H1 (cell line): Measurements from ENCODE around the gene PLCB4. TPM values are rescaled to one million over a fixed set of nuclear protein-coding genes. Genes with fewer than 3 reads are reported as not detected.

Experiments used
- CTCF ChIA-PET: fragments of 300-600 bp; sonication (Branson Sonifier 250); formaldehyde crosslinking; loops from one replicate; lab custom pipeline; 2021; ENCODE audit not compliant: partially characterized antibody; lab: Charles Lee
- POLR2A ChIA-PET: fragments of 300-600 bp; sonication (Branson Sonifier 250); formaldehyde crosslinking; loops from one replicate; lab custom pipeline; 2021; ENCODE audit warnings: inconsistent platforms; ENCODE audit not compliant: partially characterized antibody; lab: Charles Lee
- DNase-seq, 2 experiments: peaks; one replicate each; pipeline versions ENCODE4 v3.0.0 to v3.0.0-alpha.2; 2010 to 2022; ENCODE audit warnings: low spot score in 2 of 2, low read depth in 1 of 2, mixed read lengths in 1 of 2
- FAIRE-seq: peaks from 2 replicates; lab custom pipeline; 2011; peaks lifted over from hg19 to GRCh38; lab: Jason Lieb, UNC
- H2AFZ ChIP-seq: 2 replicates; pipeline ENCODE4 v1.8.1; 2012; ENCODE audit warnings: low read length, inconsistent platforms
- H2AK5ac ChIP-seq: 2 replicates; pipeline ENCODE4 v1.6.1; 2013; ENCODE audit warnings: low read depth, low read length
- H2BK120ac ChIP-seq: replicated peaks from 2 replicates; pipeline ENCODE3; 2013; ENCODE audit warnings: low read depth, low read length, inconsistent platforms
- H2BK12ac ChIP-seq: 2 replicates; pipeline ENCODE4 v1.6.1; 2013; ENCODE audit warnings: low read depth, low read length
- H2BK15ac ChIP-seq: 2 replicates; pipeline ENCODE4 v1.6.1; 2013; ENCODE audit warnings: low read length
- H2BK20ac ChIP-seq: 2 replicates; pipeline ENCODE4 v1.6.1; 2013; ENCODE audit warnings: low read length
- H2BK5ac ChIP-seq: 2 replicates; pipeline ENCODE4 v1.6.1; 2013; ENCODE audit warnings: low read depth, low read length
- H3K14ac ChIP-seq: 2 replicates; pipeline ENCODE4 v1.6.1; 2013; ENCODE audit warnings: inconsistent platforms; ENCODE audit not compliant: insufficient read length
- H3K18ac ChIP-seq: 2 replicates; pipeline ENCODE4 v1.6.1; 2013; ENCODE audit warnings: low read length; ENCODE audit errors: extremely low read depth
- H3K23ac ChIP-seq: 2 replicates; pipeline ENCODE4 v1.6.1; 2013; ENCODE audit warnings: inconsistent platforms; ENCODE audit not compliant: insufficient read length
- H3K23me2 ChIP-seq: 2 replicates; pipeline ENCODE4 v1.6.1; 2013; ENCODE audit warnings: low read depth, low read length
- H3K27ac ChIP-seq: 2 replicates; pipeline ENCODE4 v1.6.1; 2011; ENCODE audit warnings: low read depth, low read length, inconsistent platforms
- H3K27me3 ChIP-seq, 4 experiments: replicated peaks in 1 of 4; 1 replicate in 1 of 4; 2 replicates in 3 of 4; pipeline versions ENCODE4 v1.6.1 to v1.8.1; 2011 to 2013; ENCODE audit warnings: low read length in 3 of 4, mild to moderate bottlenecking in 3 of 4, inconsistent platforms in 2 of 4, mixed read lengths in 2 of 4, moderate library complexity in 1 of 4; ENCODE audit not compliant: control insufficient read depth in 3 of 4, insufficient read depth in 3 of 4; ENCODE audit errors: extremely low read depth in 1 of 4
- H3K36me3 ChIP-seq, 4 experiments: 2 replicates each; pipeline versions ENCODE4 v1.6.1 to v1.8.1; 2011 to 2013; ENCODE audit warnings: mild to moderate bottlenecking in 4 of 4, low read length in 3 of 4, moderate library complexity in 2 of 4, control low read depth in 1 of 4, inconsistent platforms in 1 of 4; ENCODE audit not compliant: insufficient read depth in 4 of 4, control insufficient read depth in 2 of 4
- H3K4ac ChIP-seq: replicated peaks from 2 replicates; pipeline ENCODE3; 2013; ENCODE audit warnings: low read length, low read depth, mixed read lengths, inconsistent platforms; ENCODE audit not compliant: insufficient read length
- H3K4me1 ChIP-seq, 4 experiments: replicated peaks in 1 of 4; 1 replicate in 1 of 4; 2 replicates in 3 of 4; pipeline versions ENCODE4 v1.6.1 to v1.8.1; 2011 to 2013; ENCODE audit warnings: low read length in 3 of 4, inconsistent platforms in 2 of 4, mixed read lengths in 1 of 4; ENCODE audit not compliant: insufficient read depth in 4 of 4, control insufficient read depth in 3 of 4
- H3K4me2 ChIP-seq, 2 experiments: 2 replicates each; pipeline versions ENCODE4 v1.6.1 to v1.8.1; 2011 to 2013; ENCODE audit warnings: low read depth in 2 of 2, low read length in 2 of 2, control low read depth in 1 of 2, inconsistent platforms in 1 of 2, mild to moderate bottlenecking in 1 of 2; ENCODE audit not compliant: insufficient read depth in 1 of 2
- H3K4me3 ChIP-seq, 4 experiments: fragments of 200-600, 300-600 bp in 1 of 4; sonication (generic), shearing (Covaris generic), sonication (Bioruptor Twin) in 1 of 4; 2 replicates each; pipeline versions ENCODE4 v1.5.1 to v1.8.1; 2011 to 2016; ENCODE audit warnings: low read length in 4 of 4, low read depth in 3 of 4, control low read depth in 2 of 4, inconsistent platforms in 2 of 4, mild to moderate bottlenecking in 2 of 4, mixed read lengths in 1 of 4, moderate library complexity in 1 of 4; ENCODE audit not compliant: insufficient read depth in 2 of 4; ENCODE audit errors: extremely low read depth in 1 of 4
- H3K56ac ChIP-seq: replicated peaks from 2 replicates; pipeline ENCODE3; 2013; ENCODE audit warnings: low read depth, mild to moderate bottlenecking, mixed read lengths, low read length, inconsistent platforms; ENCODE audit not compliant: insufficient read length
- H3K79me1 ChIP-seq: 2 replicates; pipeline ENCODE4 v1.6.1; 2013; ENCODE audit warnings: low read depth, low read length, control low read depth
- H3K79me2 ChIP-seq, 2 experiments: 2 replicates each; pipeline versions ENCODE4 v1.6.1 to v1.8.1; 2012 to 2013; ENCODE audit warnings: low read length in 2 of 2, mild to moderate bottlenecking in 2 of 2, inconsistent platforms in 1 of 2; ENCODE audit not compliant: insufficient read depth in 2 of 2, control insufficient read depth in 1 of 2
- H3K9ac ChIP-seq, 4 experiments: replicated peaks in 1 of 4; 1 replicate in 1 of 4; 2 replicates in 3 of 4; pipeline versions ENCODE4 v1.6.1 to v1.8.1; 2011 to 2013; ENCODE audit warnings: low read depth in 3 of 4, low read length in 3 of 4, control low read depth in 2 of 4, mild to moderate bottlenecking in 2 of 4, moderate library complexity in 2 of 4, inconsistent platforms in 1 of 4; ENCODE audit errors: extremely low read depth in 1 of 4
- H3K9me3 ChIP-seq, 2 experiments: 2 replicates each; pipeline versions ENCODE4 v1.6.1 to v1.8.1; 2012 to 2013; ENCODE audit warnings: mild to moderate bottlenecking in 2 of 2, moderate library complexity in 2 of 2, control low read depth in 1 of 2, inconsistent platforms in 1 of 2, low read depth in 1 of 2, low read length in 1 of 2, mixed read lengths in 1 of 2; ENCODE audit not compliant: insufficient read depth in 2 of 2
- H4K20me1 ChIP-seq, 2 experiments: replicated peaks in 1 of 2; 2 replicates each; pipeline versions ENCODE3 to v1.8.1; 2011 to 2013; ENCODE audit warnings: inconsistent platforms in 2 of 2, low read length in 2 of 2, mild to moderate bottlenecking in 1 of 2; ENCODE audit not compliant: insufficient read depth in 2 of 2, control insufficient read depth in 1 of 2
- H4K5ac ChIP-seq: 2 replicates; pipeline ENCODE4 v1.6.1; 2013; ENCODE audit warnings: low read length, low read depth, mixed read lengths, inconsistent platforms; ENCODE audit not compliant: insufficient read length
- H4K8ac ChIP-seq: 2 replicates; pipeline ENCODE4 v1.8.0; 2013; ENCODE audit warnings: mild to moderate bottlenecking, moderate library complexity, low read length, inconsistent platforms; ENCODE audit not compliant: insufficient read depth; ENCODE audit errors: extremely low read depth
- H4K91ac ChIP-seq: replicated peaks from 2 replicates; pipeline ENCODE3; 2013; ENCODE audit warnings: low read length, mixed read lengths, inconsistent platforms; ENCODE audit not compliant: insufficient read length
- CBX8 ChIP-seq: fragments of 300-800, 300-1000 bp; sonication (generic); IDR thresholded peaks from 2 replicates; pipeline ENCODE4 v1.7.1; 2016; ENCODE audit warnings: low read depth, low read length, borderline replicate concordance
- CHD1 ChIP-seq: IDR thresholded peaks from 2 replicates; pipeline ENCODE4 v1.6.1; 2012; ENCODE audit warnings: low read depth, low read length, improper control_type of control experiment
- CREB1 ChIP-seq: IDR thresholded peaks from 2 replicates; pipeline ENCODE4 v1.6.1; 2012; ENCODE audit warnings: inconsistent platforms
- WGBS, 2 experiments: shearing (Covaris generic) in 1 of 2; methylation state at CpG; one replicate each; pipeline versions ENCODE4 v1.1.6 to v1.1.7; 2013 to 2015; ENCODE audit warnings: low lambda C conversion rate in 2 of 2, mixed read lengths in 2 of 2, inconsistent platforms in 1 of 2, low coverage in 1 of 2, missing lambda C conversion rate in 1 of 2; ENCODE audit not compliant: insufficient replicate concordance in 2 of 2, insufficient coverage in 1 of 2, insufficient read length in 1 of 2; ENCODE audit errors: extremely low coverage in 1 of 2, missing lambda C conversion rate in 1 of 2; 5-methylcytosine and 5-hydroxymethylcytosine counted together
- polyA plus RNA-seq, 7 experiments: library from polyadenylated mRNA; depleted of rRNA in 3 of 7; stranded (reverse) in 5 of 7; unstranded in 2 of 7; fragments of >200 nt in 5 of 7; fragments of 200-250 nt in 2 of 7; gene quantifications; 1 replicate in 5 of 7; 2 replicates in 1 of 7; 4 replicates in 1 of 7; pipeline versions ENCODE4 v1.2.1 to v1.2.3, GENCODE V29; 2011 to 2013; ENCODE audit warnings: missing spikeins in 2 of 7, mixed read lengths in 2 of 7
- total RNA-seq: library from RNA; stranded (reverse); fragmentation: NEBNext Ultra II Directional; extraction: Animal tissue kit (Norgen Biotek cat#: 25700); gene quantifications from 2 replicates; pipeline ENCODE4 v1.2.1, GENCODE V29; 2021

Gene PLCB4
- total and polyA plus RNA-seq, 2 of the 8 experiments (the other 6 are each of a cell fraction or from before 2014, with no cell fraction given), result 3.2 to 14.1 TPM

DNA sequence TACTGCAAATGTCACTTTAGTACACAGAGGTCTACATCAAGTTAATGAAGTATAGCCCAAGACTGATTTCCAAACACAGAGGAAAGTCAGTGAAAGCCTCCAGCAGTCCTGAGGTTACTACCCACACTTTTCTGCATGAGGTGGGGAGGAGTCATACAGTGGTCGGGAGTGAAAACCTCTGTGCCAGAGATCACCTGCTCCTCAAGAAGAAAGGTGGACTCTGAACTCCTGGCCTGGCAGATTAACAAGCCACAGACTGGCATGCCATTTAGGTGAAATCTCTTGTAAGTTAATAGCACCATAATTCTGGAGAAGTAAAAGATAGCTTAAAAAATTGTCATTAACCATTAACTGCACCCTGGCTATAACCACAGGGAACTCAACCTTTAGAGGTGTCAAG is 320.5 kb downstream of the PLCB4 start:
- H3K9ac ChIP-seq, result no peak overlapping the region
- no peak for FAIRE-seq
- no peaks in the 10 kb centered on the region for H3K23me2 ChIP-seq
- TF ChIP-seq CREB1, result no peak
- TF ChIP-seq CBX8, result no peak
- no peak for TF ChIP-seq CHD1
- H3K23ac ChIP-seq, result no peak overlapping the region
- H3K27me3 ChIP-seq, result no peaks in the 10 kb centered on the region
- peaks cover 0 to 1% of the 10 kb centered on the region in 2 experiments for H4K20me1 ChIP-seq
- H3K4me2 ChIP-seq, result no peak overlapping the region
- POLR2A ChIA-PET, result interaction anchor here (0.6 kb wide), 1 partner anchor 322 kb away, joined by 3 read pairs; no protein-coding TSS in a partner anchor
- H2AFZ ChIP-seq, result no peak overlapping the region
- CTCF ChIA-PET, result interaction anchor here (0.6 to 1.6 kb wide), 5 partner anchors 10 to 114 kb away, joined by 3 read pairs; no protein-coding TSS in a partner anchor
- H3K4me1 ChIP-seq, result no peaks in the 10 kb centered on the region; a peak in 1 of 7 replicates
- H3K56ac ChIP-seq, result no peak overlapping the region
- H3K79me2 ChIP-seq, result no peaks in the 10 kb centered on the region
- H2BK15ac ChIP-seq, result no peak overlapping the region
- H4K5ac ChIP-seq, result no peak overlapping the region
- H3K4ac ChIP-seq, result no peak overlapping the region
- H3K27ac ChIP-seq, result no peak overlapping the region
- H2BK20ac ChIP-seq, result no peak overlapping the region
- H2BK12ac ChIP-seq, result no peak overlapping the region
- H2BK120ac ChIP-seq, result no peak overlapping the region
- H3K9me3 ChIP-seq, result peaks cover 3 to 16% of the 10 kb centered on the region in 2 experiments; a peak in 2 of 4 replicates
- H4K8ac ChIP-seq, result no peak overlapping the region
- no peak overlapping the region for H2BK5ac ChIP-seq
- H3K14ac ChIP-seq, result no peak overlapping the region
- no peak for DNase-seq
- H3K79me1 ChIP-seq, result no peaks in the 10 kb centered on the region
- no peak overlapping the region for H3K4me3 ChIP-seq
- H3K18ac ChIP-seq, result no peak overlapping the region
- peaks cover 0 to 18% (median under 1%) of the 10 kb centered on the region in 4 experiments; a peak in 3 of 8 replicates for H3K36me3 ChIP-seq
- no peak overlapping the region for H2AK5ac ChIP-seq
- 83% methylated on average over 1 of the region's 1 CpG; no CpG with 5 or more reads in 1 of the 2 experiments for WGBS, 2 experiments
- H4K91ac ChIP-seq, result no peak overlapping the region
